ENCODE data around the gene SRPX. TPM values are rescaled to one million over a fixed set of nuclear protein-coding genes. Genes with fewer than 3 reads are reported as not detected.

Gene SRPX
- polyA plus RNA-seq, 1 of the 3 experiments (the other 2 are of a cell fraction), result 124 TPM

DNA sequence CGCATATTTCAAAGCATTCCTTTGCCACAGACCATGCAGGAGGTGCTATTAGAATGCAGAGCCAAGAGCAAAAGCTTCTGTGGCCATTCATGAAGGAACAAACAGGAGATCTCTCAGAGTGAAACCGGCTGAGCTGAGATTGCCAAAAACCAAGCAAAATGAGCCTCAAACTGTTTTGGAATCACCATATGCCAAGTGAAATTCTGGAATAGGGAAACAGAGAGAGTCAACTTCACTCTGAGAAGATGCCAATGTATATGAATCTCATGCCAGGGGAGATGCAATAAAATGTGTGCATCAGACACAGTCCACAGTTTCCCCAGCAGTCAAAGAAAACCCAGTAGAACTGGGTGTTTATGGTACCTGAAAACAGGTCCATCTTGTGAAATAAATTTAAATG, 42.3 kb downstream of the SRPX start:
- no peaks in the 10 kb centered on the region for H3K79me2 ChIP-seq (ENCODE audit: insufficient read depth)
- POLR2A ChIA-PET, result no interaction called here

GRCh38 chrX:38175139-38175538, 45.5 kb downstream of the SRPX start:
- no peak overlapping the region for H2AFZ ChIP-seq (ENCODE audit: low read depth)
- no peaks in the 10 kb centered on the region for H3K79me2 ChIP-seq (ENCODE audit: insufficient read depth)
- 17% methylated on average over 3 of the region's 3 CpGs for WGBS (ENCODE audit: low lambda C conversion rate)
- DNase-seq, result peak; percentile 38
- H3K4me3 ChIP-seq (ENCODE audit: low read depth in 2 of 2, low read length in 1 of 2), result no peak overlapping the region
- TF ChIP-seq MEF2A (IDR thresholded peaks at IDR 0.05; ENCODE audit: borderline replicate concordance, low read depth) (no peak), EZH2phosphoT487 (IDR thresholded peaks at IDR 0.05; ENCODE audit: borderline replicate concordance, low read depth) (no peak), SMC3 (IDR thresholded peaks at IDR 0.05; ENCODE audit: low read depth, low read length) (peak; percentile 47), FOSL2 (IDR thresholded peaks at IDR 0.05; ENCODE audit: borderline replicate concordance, low read depth) (no peak), MXI1 (IDR thresholded peaks at IDR 0.05; ENCODE audit: low read depth, low read length) (no peak), FOXJ3 (CRISPR knock-in tag; IDR thresholded peaks at IDR 0.05) (no peak), GATA2 (CRISPR knock-in tag; IDR thresholded peaks at IDR 0.05) (no peak), RAD21 (IDR thresholded peaks at IDR 0.05; ENCODE audit: low read length) (peak; percentile 80), IRF3 (IDR thresholded peaks at IDR 0.05; ENCODE audit: low read depth, low read length) (no peak), TCF12 (IDR thresholded peaks at IDR 0.05) (no peak), PBX3 (IDR thresholded peaks at IDR 0.05) (no peak), RCOR1 (IDR thresholded peaks at IDR 0.05; ENCODE audit: low read length) (no peak), TAF1 (IDR thresholded peaks at IDR 0.05; ENCODE audit: borderline replicate concordance, low read depth, low read length) (no peak), JUND (IDR thresholded peaks at IDR 0.05) (no peak), RFX5 (IDR thresholded peaks at IDR 0.05; ENCODE audit: low read length) (no peak), NFIC (IDR thresholded peaks at IDR 0.05; ENCODE audit: borderline replicate concordance) (no peak)
- TF ChIP-seq, protein P1, sequence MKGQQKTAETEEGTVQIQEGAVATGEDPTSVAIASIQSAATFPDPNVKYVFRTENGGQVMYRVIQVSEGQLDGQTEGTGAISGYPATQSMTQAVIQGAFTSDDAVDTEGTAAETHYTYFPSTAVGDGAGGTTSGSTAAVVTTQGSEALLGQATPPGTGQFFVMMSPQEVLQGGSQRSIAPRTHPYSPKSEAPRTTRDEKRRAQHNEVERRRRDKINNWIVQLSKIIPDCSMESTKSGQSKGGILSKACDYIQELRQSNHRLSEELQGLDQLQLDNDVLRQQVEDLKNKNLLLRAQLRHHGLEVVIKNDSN (IDR thresholded peaks at IDR 0.05; ENCODE audit: borderline replicate concordance, low read depth), result no peak
- TF ChIP-seq, protein P2, sequence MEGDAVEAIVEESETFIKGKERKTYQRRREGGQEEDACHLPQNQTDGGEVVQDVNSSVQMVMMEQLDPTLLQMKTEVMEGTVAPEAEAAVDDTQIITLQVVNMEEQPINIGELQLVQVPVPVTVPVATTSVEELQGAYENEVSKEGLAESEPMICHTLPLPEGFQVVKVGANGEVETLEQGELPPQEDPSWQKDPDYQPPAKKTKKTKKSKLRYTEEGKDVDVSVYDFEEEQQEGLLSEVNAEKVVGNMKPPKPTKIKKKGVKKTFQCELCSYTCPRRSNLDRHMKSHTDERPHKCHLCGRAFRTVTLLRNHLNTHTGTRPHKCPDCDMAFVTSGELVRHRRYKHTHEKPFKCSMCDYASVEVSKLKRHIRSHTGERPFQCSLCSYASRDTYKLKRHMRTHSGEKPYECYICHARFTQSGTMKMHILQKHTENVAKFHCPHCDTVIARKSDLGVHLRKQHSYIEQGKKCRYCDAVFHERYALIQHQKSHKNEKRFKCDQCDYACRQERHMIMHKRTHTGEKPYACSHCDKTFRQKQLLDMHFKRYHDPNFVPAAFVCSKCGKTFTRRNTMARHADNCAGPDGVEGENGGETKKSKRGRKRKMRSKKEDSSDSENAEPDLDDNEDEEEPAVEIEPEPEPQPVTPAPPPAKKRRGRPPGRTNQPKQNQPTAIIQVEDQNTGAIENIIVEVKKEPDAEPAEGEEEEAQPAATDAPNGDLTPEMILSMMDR (IDR thresholded peaks at IDR 0.05), result peak; percentile 64
- TF ChIP-seq, protein P3, sequence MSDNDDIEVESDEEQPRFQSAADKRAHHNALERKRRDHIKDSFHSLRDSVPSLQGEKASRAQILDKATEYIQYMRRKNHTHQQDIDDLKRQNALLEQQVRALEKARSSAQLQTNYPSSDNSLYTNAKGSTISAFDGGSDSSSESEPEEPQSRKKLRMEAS (IDR thresholded peaks at IDR 0.05; ENCODE audit: low read depth), result no peak
- no peaks in the 10 kb centered on the region for H3K9me2 ChIP-seq
- H3K36me3 ChIP-seq (replicated peaks in 1 of 2; ENCODE audit: control insufficient read depth in 1 of 2, insufficient read depth in 2 of 2, low read length in 1 of 2), result no peaks in the 10 kb centered on the region
- H3K4me1 ChIP-seq (ENCODE audit: control insufficient read depth in 1 of 2, insufficient read depth in 2 of 2, low read depth in 1 of 2, low read length in 1 of 2), result no peaks in the 10 kb centered on the region
- H3K27ac ChIP-seq (ENCODE audit: low read depth in 2 of 2, low read length in 1 of 2), result no peak overlapping the region
- no peak overlapping the region for H3K4me2 ChIP-seq
- H3K9ac ChIP-seq, result no peak overlapping the region
- CTCF ChIA-PET, result interaction anchor here (0.6 to 4.4 kb wide), 15 partner anchors 9 to 435 kb away, joined by 3 to 30 read pairs (median 4); no protein-coding TSS in a partner anchor
- no peaks in the 10 kb centered on the region for H3K9me3 ChIP-seq
- no peaks in the 10 kb centered on the region for H3F3A ChIP-seq (replicated peaks; ENCODE audit: insufficient read depth)
- POLR2A ChIA-PET, result no interaction called here
- no peaks in the 10 kb centered on the region for H4K20me1 ChIP-seq (ENCODE audit: insufficient read depth)
- no peaks in the 10 kb centered on the region for H3K27me3 ChIP-seq (ENCODE audit: insufficient read depth)

More for the DNA sequence above, 42.3 kb downstream of the SRPX start:
- Histone ChIP-seq H3K4me1 (ENCODE audit: control insufficient read depth in 1 of 2, insufficient read depth in 2 of 2, low read depth in 1 of 2, low read length in 1 of 2) (no peaks in the 10 kb centered on the region), H2AFZ (ENCODE audit: low read depth) (no peak overlapping the region), H3K27ac (ENCODE audit: low read depth in 2 of 2, low read length in 1 of 2) (no peak overlapping the region), H3K27me3 (ENCODE audit: insufficient read depth) (no peaks in the 10 kb centered on the region), H3K9me3 (no peaks in the 10 kb centered on the region), H4K20me1 (ENCODE audit: insufficient read depth) (no peaks in the 10 kb centered on the region), H3K4me2 (no peak overlapping the region), H3K36me3 (replicated peaks in 1 of 2; ENCODE audit: control insufficient read depth in 1 of 2, insufficient read depth in 2 of 2, low read length in 1 of 2) (no peaks in the 10 kb centered on the region), H3K9ac (no peak overlapping the region), H3K4me3 (ENCODE audit: low read depth in 2 of 2, low read length in 1 of 2) (no peak overlapping the region), H3K9me2 (no peaks in the 10 kb centered on the region), H3F3A (replicated peaks; ENCODE audit: insufficient read depth) (no peaks in the 10 kb centered on the region)
- CTCF ChIA-PET, result interaction anchor here (0.9 to 1.3 kb wide), 3 partner anchors 12 kb away, joined by 3 to 6 read pairs (median 4); no protein-coding TSS in a partner anchor
- 42% methylated on average over 2 of the region's 2 CpGs for WGBS (ENCODE audit: low lambda C conversion rate)
- DNase-seq, result no peak
- TF ChIP-seq SMC3 (IDR thresholded peaks at IDR 0.05; ENCODE audit: low read depth, low read length), result no peak
- no peak for TF ChIP-seq JUND (IDR thresholded peaks at IDR 0.05)
- TF ChIP-seq TCF12 (IDR thresholded peaks at IDR 0.05), result no peak
- no peak for TF ChIP-seq NRF1 (IDR thresholded peaks at IDR 0.05; ENCODE audit: low read depth, low read length)
- no peak for TF ChIP-seq GATA2 (CRISPR knock-in tag; IDR thresholded peaks at IDR 0.05)
